Calu3 (cell line): ENCODE measurements around the gene GYS2. TPM values are rescaled to one million over a fixed set of nuclear protein-coding genes. Genes with fewer than 3 reads are reported as not detected.
A peak's percentile ranks its signal among the peaks of the same experiment; 100 is the strongest.

ENCODE experiments used
- BruUV-seq: library from RNA; stranded (reverse); fragments of 400-500 nt; replicated peaks from 2 replicates; lab custom pipeline; 2021; lab: Mats Ljungman, UMichigan
- CTCF ChIA-PET: fragments of 300-600 bp; sonication (Branson Sonifier 250); formaldehyde crosslinking; loops from one replicate; lab custom pipeline; 2022; ENCODE audit warnings: antibody characterized with exemption; lab: Charles Lee
- DNase-seq: peaks from one replicate; pipeline ENCODE4 v3.0.0; 2022
- H3K27ac Mint-ChIP-seq: one replicate; pipeline ENCODE4 v1.8.0; 2022; ENCODE audit warnings: mixed read lengths; ENCODE audit not compliant: unreplicated experiment
- H3K27me3 Mint-ChIP-seq: one replicate; pipeline ENCODE4 v1.8.0; 2022; ENCODE audit warnings: mixed read lengths; ENCODE audit not compliant: unreplicated experiment
- H3K36me3 Mint-ChIP-seq: one replicate; pipeline ENCODE4 v1.8.0; 2022; ENCODE audit warnings: mild to moderate bottlenecking, moderate library complexity, mixed read lengths; ENCODE audit not compliant: insufficient read depth, unreplicated experiment
- H3K4me1 Mint-ChIP-seq: one replicate; pipeline ENCODE4 v1.8.0; 2022; ENCODE audit warnings: mild to moderate bottlenecking, low read depth, mixed read lengths; ENCODE audit not compliant: unreplicated experiment
- H3K4me3 Mint-ChIP-seq: one replicate; pipeline ENCODE4 v1.8.0; 2022; ENCODE audit warnings: mild to moderate bottlenecking, low read depth, moderate library complexity, mixed read lengths; ENCODE audit not compliant: unreplicated experiment
- H3K9me3 Mint-ChIP-seq: one replicate; pipeline ENCODE4 v1.8.0; 2022; ENCODE audit warnings: low read depth, mixed read lengths; ENCODE audit not compliant: unreplicated experiment
- intact Hi-C: fragments of 100-400 bp; cut with micrococcal nuclease; formaldehyde crosslinking; loops from one replicate; pipeline ENCODE4 v1.10.0; 2022; ENCODE audit not compliant: unreplicated experiment
- total RNA-seq: library from RNA; stranded (reverse); gene quantifications from 2 replicates; pipeline ENCODE4 v1.2.3, GENCODE V29; 2022
- TF ChIP-seq, protein P1 (sequence below): fragments of 200-600 bp; IDR thresholded peaks from one replicate; pipeline ENCODE4 v1.8.0; 2022; ENCODE audit warnings: antibody characterized with exemption; ENCODE audit not compliant: unreplicated experiment

The GYS2 gene
- total RNA-seq, 1 experiment from 2014 or later: not detected

DNA sequence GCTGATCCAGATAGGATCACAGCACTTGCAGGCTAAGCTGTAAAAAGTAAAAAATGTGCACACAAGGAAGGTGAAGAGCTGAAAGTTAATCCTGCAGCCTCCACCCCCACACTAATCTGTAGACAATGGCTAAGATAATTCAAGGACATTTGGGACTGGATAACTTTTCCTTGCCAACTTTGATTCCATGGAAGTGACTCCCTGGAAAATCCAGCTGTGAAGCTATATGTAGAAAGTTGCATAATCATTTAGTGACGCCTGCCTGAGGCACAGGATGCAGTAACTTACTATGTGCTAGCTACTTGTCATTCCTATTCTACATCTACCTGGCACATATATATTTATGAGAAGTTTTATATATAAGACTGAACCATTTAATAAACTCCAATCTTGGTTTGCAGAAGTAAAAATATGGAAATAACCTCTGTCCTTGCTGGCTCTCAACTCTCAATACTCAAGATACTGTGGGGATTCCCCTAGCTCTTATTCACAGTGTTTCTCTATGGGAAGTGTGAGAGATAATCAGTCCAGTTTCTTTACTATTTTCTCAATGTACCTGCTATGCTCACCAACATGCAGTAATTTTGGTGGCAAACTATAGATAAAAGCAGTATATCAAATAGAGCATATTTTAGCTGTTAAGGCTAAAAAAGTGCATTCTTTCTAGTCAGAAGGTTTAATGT lies 38.2 kb upstream of the GYS2 start:
- no peak overlapping the region for H3K4me3 Mint-ChIP-seq
- intact Hi-C loops: loop anchor here (2.0 to 10.0 kb wide), 2 partner anchors 38 to 208 kb away; partner anchors contain the start of gene PYROXD1
- no peak for DNase-seq
- CTCF ChIA-PET: no interaction called here
- H3K27me3 Mint-ChIP-seq: no peaks in the 10 kb centered on the region
- peaks cover 83% of the 10 kb centered on the region for H3K4me1 Mint-ChIP-seq
- no TSS peak for BruUV-seq
- peaks cover 88% of the 10 kb centered on the region for H3K36me3 Mint-ChIP-seq
- H3K27ac Mint-ChIP-seq: no peak overlapping the region
- TF ChIP-seq, protein P1, sequence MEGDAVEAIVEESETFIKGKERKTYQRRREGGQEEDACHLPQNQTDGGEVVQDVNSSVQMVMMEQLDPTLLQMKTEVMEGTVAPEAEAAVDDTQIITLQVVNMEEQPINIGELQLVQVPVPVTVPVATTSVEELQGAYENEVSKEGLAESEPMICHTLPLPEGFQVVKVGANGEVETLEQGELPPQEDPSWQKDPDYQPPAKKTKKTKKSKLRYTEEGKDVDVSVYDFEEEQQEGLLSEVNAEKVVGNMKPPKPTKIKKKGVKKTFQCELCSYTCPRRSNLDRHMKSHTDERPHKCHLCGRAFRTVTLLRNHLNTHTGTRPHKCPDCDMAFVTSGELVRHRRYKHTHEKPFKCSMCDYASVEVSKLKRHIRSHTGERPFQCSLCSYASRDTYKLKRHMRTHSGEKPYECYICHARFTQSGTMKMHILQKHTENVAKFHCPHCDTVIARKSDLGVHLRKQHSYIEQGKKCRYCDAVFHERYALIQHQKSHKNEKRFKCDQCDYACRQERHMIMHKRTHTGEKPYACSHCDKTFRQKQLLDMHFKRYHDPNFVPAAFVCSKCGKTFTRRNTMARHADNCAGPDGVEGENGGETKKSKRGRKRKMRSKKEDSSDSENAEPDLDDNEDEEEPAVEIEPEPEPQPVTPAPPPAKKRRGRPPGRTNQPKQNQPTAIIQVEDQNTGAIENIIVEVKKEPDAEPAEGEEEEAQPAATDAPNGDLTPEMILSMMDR: no peak
- no peaks in the 10 kb centered on the region for H3K9me3 Mint-ChIP-seq

DNA sequence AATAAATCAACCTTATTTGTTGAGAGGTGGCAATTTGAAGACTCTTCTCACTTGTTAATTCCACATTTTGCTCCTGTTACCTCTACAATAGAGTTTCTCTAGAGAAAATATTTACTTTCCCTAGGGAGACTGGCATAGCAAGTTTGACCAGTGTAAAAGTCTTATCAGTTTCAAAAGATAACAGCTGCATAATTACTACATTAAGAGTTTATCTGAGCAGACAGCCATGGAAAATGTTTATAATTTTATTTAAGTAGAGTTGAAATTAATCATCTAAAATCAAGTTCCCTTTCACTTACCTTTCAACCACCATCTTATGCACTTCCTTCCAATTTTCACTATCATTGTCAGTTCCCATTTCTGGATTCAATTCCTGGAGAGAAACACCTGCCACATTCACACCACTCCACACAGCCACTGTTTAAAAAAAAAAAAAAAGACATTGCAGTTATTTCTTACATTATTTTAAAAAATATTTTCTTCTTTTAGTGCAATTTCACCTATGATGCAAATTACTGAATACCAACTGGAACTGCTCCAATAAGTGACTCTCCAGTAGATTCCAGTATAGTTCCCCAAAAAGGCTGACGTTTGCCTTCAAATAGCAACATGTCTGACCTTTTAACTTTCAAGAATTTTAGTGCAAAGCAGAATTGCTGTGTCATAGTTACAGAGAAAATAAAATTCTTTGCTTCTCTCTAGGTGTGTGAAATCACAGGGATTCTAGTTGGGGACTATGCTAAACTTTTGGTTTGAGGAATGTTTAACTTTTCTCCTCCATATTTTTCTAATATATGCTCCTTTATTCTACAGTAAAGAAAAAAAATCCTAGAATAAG lies 33.6 kb upstream of the GYS2 start:
- intact Hi-C loops: loop anchor here (2.0 to 5.0 kb wide), 2 partner anchors 19 to 34 kb away; partner anchors contain the start of gene LDHB
- H3K27me3 Mint-ChIP-seq: no peaks in the 10 kb centered on the region
- no peaks in the 10 kb centered on the region for H3K9me3 Mint-ChIP-seq
- DNase-seq: no peak
- peak overlapping the region; percentile 70 for H3K27ac Mint-ChIP-seq
- H3K4me3 Mint-ChIP-seq: no peak overlapping the region
- no TSS peak for BruUV-seq
- TF ChIP-seq, protein P1: no peak
- peaks cover 67% of the 10 kb centered on the region for H3K36me3 Mint-ChIP-seq
- CTCF ChIA-PET: interaction anchor here (0.7 kb wide), 2 partner anchors 19 to 29 kb away, joined by 3 read pairs; no protein-coding TSS in a partner anchor
- peaks cover 42% of the 10 kb centered on the region for H3K4me1 Mint-ChIP-seq

DNA sequence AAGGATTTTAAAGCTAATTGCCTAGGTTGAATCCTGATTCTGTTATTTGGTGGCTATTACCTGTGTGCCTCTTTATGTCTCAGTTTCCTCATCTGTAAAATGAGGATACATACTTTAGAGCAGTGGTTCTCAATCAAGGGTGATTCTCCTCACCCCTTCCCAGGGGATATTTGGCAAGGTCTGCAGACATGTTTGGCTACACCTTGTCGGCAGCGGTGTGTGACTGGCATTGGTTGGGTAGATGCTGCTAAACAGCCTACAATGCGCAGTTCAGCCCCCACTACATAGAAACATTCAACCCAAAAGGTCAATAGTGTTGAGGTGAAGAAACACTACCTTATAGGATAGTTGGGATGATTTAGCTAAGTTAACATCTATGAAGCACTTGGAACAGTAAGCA lies 29.6 kb upstream of the GYS2 start:
- CTCF ChIA-PET: no interaction called here
- TF ChIP-seq, protein P1: no peak
- Mint-ChIP-seq H3K4me1 (peaks cover 16% of the 10 kb centered on the region), H3K4me3 (no peak overlapping the region), H3K27me3 (no peaks in the 10 kb centered on the region), H3K36me3 (peaks cover 36% of the 10 kb centered on the region), H3K9me3 (no peaks in the 10 kb centered on the region), H3K27ac (no peak overlapping the region)
- no peak for DNase-seq
- BruUV-seq: no TSS peak
- intact Hi-C loops: no loop called here

DNA sequence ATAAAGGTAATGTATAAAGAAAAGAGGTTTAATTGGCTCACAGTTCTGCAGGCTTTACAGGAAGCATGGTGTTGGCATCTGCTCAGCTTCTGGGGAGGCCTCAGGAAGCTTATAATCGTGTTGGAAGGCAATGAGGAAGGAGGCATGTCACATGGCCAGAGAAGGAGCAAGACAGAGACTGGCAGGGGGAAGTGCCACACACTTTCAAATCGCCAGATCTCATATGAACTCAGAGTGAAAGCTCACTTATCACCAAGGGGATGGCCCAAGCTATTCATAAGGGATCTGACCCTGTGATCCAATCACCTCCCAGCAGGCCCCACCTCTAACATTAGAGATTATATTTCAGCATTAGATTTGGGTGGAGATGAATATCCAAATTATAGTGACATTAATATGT lies 26.7 kb upstream of the GYS2 start:
- Mint-ChIP-seq H3K4me1 (no peaks in the 10 kb centered on the region), H3K36me3 (peaks cover 22% of the 10 kb centered on the region), H3K4me3 (no peak overlapping the region), H3K27ac (no peak overlapping the region), H3K27me3 (no peaks in the 10 kb centered on the region), H3K9me3 (peaks cover under 1% of the 10 kb centered on the region)
- TF ChIP-seq, protein P1: no peak
- CTCF ChIA-PET: no interaction called here
- intact Hi-C loops: no loop called here
- no peak for DNase-seq
- no TSS peak for BruUV-seq
